SK-N-MC (cell line): ENCODE data around the gene CD40.

Experiments
- EZH2 ChIP-seq: fragments of 200-600 bp; sonication (generic); IDR thresholded peaks from one replicate; pipeline ENCODE4 v1.6.1; 2017; ENCODE audit warnings: antibody characterized with exemption
- POLR2AphosphoS5 ChIP-seq: IDR thresholded peaks from 2 replicates; pipeline ENCODE4 v1.6.1; 2012; ENCODE audit warnings: mild to moderate bottlenecking, low read depth, low read length, borderline replicate concordance

- TF ChIP-seq EZH2 (no peak), POLR2AphosphoS5 (no peak)
Measured at GRCh38 chr20:46104262-46104661, 13.9 kb upstream of the CD40 start.
